ENCODE measurements around the gene SWSAP1. TPM values are rescaled to one million over a fixed set of nuclear protein-coding genes. Genes with fewer than 3 reads are reported as not detected.

SWSAP1 gene
- total RNA-seq (2022) (1.0 and 1.4 TPM in 2 replicates), Bru-seq, nascent RNA (percentile 39 among the genes with signal in this experiment), BruChase-seq, experiment 1, labeled RNA remaining after a 6-hour chase (percentile 34 among the genes with signal in this experiment), BruChase-seq, experiment 2, labeled RNA remaining after a 2-hour chase (percentile 51 among the genes with signal in this experiment)
- long read RNA-seq, transcript SWSAP1-201 (2 exons, 1,684 nt) = major isoform, 12 of 13 reads
- long read RNA-seq, partial matches to known transcripts = 0 of 13 reads
- long read RNA-seq, other reads (novel, unspliced or antisense) = 1 of 13 reads

GRCh38 chr19:11374433-11375142 lies at the start of gene SWSAP1:
TSS of gene SWSAP1 (plus strand) at chr19:11374666. CDS start at chr19:11374681, 15 bp downstream.
- DNase-seq (ENCODE audit: unreplicated experiment) = peak; percentile 100
- H3K36me3 Mint-ChIP-seq (ENCODE audit: insufficient read depth, unreplicated experiment) = peaks cover 8% of the 10 kb centered on the region
- TSS peak; percentile 92 for BruUV-seq (replicated peaks)
- no peak within 1 kb of the TSS for H3K27ac Mint-ChIP-seq (ENCODE audit: low read depth, unreplicated experiment)
- TF ChIP-seq, protein P1, sequence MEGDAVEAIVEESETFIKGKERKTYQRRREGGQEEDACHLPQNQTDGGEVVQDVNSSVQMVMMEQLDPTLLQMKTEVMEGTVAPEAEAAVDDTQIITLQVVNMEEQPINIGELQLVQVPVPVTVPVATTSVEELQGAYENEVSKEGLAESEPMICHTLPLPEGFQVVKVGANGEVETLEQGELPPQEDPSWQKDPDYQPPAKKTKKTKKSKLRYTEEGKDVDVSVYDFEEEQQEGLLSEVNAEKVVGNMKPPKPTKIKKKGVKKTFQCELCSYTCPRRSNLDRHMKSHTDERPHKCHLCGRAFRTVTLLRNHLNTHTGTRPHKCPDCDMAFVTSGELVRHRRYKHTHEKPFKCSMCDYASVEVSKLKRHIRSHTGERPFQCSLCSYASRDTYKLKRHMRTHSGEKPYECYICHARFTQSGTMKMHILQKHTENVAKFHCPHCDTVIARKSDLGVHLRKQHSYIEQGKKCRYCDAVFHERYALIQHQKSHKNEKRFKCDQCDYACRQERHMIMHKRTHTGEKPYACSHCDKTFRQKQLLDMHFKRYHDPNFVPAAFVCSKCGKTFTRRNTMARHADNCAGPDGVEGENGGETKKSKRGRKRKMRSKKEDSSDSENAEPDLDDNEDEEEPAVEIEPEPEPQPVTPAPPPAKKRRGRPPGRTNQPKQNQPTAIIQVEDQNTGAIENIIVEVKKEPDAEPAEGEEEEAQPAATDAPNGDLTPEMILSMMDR (IDR thresholded peaks at IDR 0.05; ENCODE audit: unreplicated experiment) = no peak
- POLR2A ChIA-PET = interaction anchor here (0.6 to 5.6 kb wide), 27 partner anchors 9 to 1793 kb away, joined by 3 to 88 read pairs (median 4); partner anchors contain the start of genes CCDC159, ECSIT, ELOF1 and LDLR
- no peaks in the 10 kb centered on the region for H3K27me3 Mint-ChIP-seq (ENCODE audit: insufficient read depth, unreplicated experiment)
- H3K4me1 Mint-ChIP-seq (ENCODE audit: insufficient read depth, unreplicated experiment) = peaks cover 18% of the 10 kb centered on the region
- H3K9me3 Mint-ChIP-seq (ENCODE audit: unreplicated experiment) = no peaks in the 10 kb centered on the region
- CTCF ChIA-PET = interaction anchor here (0.7 to 1.2 kb wide), 6 partner anchors 9 to 1191 kb away, joined by 3 to 8 read pairs (median 4); partner anchors contain the start of genes EPOR and PRKCSH
- intact Hi-C loops (cut with micrococcal nuclease) = loop anchor here (2.0 kb wide), 1 partner anchor 28 kb away; the partner anchor contains the start of genes CCDC159 and TMEM205
- H3K4me3 Mint-ChIP-seq (ENCODE audit: unreplicated experiment) = no peak within 1 kb of the TSS

DNA sequence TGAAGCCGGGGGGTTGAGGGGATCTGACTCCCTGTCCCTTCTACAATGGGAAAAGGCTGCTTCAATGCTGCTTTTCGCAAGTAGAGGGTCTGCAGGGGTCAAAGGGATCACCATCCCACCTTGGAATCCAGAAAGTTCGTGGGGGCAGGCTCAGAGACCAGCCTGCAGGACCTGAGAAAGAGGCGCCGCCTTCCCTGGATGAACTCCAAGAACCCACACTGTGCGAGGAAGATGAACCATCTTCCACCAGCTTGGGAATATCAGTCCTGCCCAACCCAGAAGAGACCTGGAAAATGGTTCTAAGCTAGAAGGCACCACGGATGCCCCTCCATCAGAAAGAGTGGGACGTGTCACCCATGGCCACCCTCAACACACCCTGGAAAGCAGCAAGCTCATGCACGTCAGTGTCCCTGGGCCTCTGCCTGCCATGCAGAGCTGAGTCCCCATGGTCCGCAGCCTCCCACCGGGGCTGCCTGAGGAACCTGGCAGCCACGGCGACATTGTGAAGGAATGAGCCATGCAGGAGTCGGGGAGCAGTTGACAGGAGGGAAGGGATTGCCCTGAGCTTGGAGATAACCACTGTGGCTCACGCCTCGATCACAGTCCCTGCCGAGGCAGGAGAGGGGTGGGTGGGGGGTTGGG lies 49.6 kb upstream of the SWSAP1 start:
- CTCF ChIA-PET = interaction anchor here (0.5 to 1.4 kb wide), 6 partner anchors 20 to 840 kb away, joined by 3 read pairs; no protein-coding TSS in a partner anchor

GRCh38 chr19:11325544-11325943 lies 48.9 kb upstream of the SWSAP1 start:
- Mint-ChIP-seq H3K27me3 (ENCODE audit: insufficient read depth, unreplicated experiment) (no peaks in the 10 kb centered on the region), H3K27ac (ENCODE audit: low read depth, unreplicated experiment) (no peak overlapping the region), H3K4me1 (ENCODE audit: insufficient read depth, unreplicated experiment) (peaks cover 10% of the 10 kb centered on the region), H3K4me3 (ENCODE audit: unreplicated experiment) (no peak overlapping the region), H3K9me3 (ENCODE audit: unreplicated experiment) (no peaks in the 10 kb centered on the region), H3K36me3 (ENCODE audit: insufficient read depth, unreplicated experiment) (peaks cover 56% of the 10 kb centered on the region)
- CTCF ChIA-PET = interaction anchor here (0.5 to 1.4 kb wide), 3 partner anchors 19 to 205 kb away, joined by 3 read pairs; no protein-coding TSS in a partner anchor
- BruUV-seq (replicated peaks) = no TSS peak
- intact Hi-C loops (cut with micrococcal nuclease) = no loop called here
- no peak for DNase-seq (ENCODE audit: unreplicated experiment)
- TF ChIP-seq, protein P1 (IDR thresholded peaks at IDR 0.05; ENCODE audit: unreplicated experiment) = no peak
- POLR2A ChIA-PET = interaction anchor here (1.0 to 4.8 kb wide), 3 partner anchors 14 to 52 kb away, joined by 4 to 33 read pairs (median 7); partner anchors contain the start of genes CCDC159, RAB3D and TMEM205

More for the DNA sequence above, 49.6 kb upstream of the SWSAP1 start:
- DNase-seq (ENCODE audit: unreplicated experiment) = peak; percentile 40
- no TSS peak for BruUV-seq (replicated peaks)
- Mint-ChIP-seq H3K4me3 (ENCODE audit: unreplicated experiment) (peak overlapping the region; percentile 53), H3K4me1 (ENCODE audit: insufficient read depth, unreplicated experiment) (peaks cover 10% of the 10 kb centered on the region), H3K27me3 (ENCODE audit: insufficient read depth, unreplicated experiment) (no peaks in the 10 kb centered on the region), H3K9me3 (ENCODE audit: unreplicated experiment) (no peaks in the 10 kb centered on the region), H3K36me3 (ENCODE audit: insufficient read depth, unreplicated experiment) (peaks cover 54% of the 10 kb centered on the region), H3K27ac (ENCODE audit: low read depth, unreplicated experiment) (no peak overlapping the region)
- intact Hi-C loops (cut with micrococcal nuclease) = no loop called here
- POLR2A ChIA-PET = interaction anchor here (0.7 to 4.8 kb wide), 14 partner anchors 8 to 265 kb away, joined by 3 to 33 read pairs (median 5); partner anchors contain the start of genes CCDC159, RAB3D, SWSAP1 and TMEM205
- TF ChIP-seq, protein P1 (IDR thresholded peaks at IDR 0.05; ENCODE audit: unreplicated experiment) = no peak
